ENCODE data around the gene USB1.
A peak's percentile ranks its signal among the peaks of the same experiment; 100 is the strongest.

DNA sequence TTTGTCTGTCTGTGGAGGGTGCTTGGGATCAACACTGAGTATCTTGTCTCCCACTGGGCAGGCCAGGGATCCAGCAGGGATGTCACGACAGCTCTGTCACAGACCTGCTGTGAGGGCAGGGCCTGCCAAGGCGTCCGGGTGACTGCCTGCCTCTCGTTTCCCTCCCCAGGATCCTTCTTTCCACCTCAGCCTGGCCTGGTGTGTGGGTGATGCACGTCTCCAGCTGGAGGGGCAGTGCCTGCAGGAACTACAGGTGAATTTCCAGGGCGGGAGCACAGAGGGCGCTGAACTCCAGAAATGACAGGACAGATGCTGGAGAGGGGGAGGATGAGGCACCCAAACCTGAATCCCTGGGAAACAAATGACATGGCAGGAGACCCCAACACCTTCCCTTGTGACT, 17.6 kb downstream of the USB1 start:
- TF ChIP-seq RAD21 (IDR thresholded peaks at IDR 0.05; ENCODE audit: low read depth): peak; percentile 21; the same call in 1 of the 2 replicates
- TF ChIP-seq, protein P1, sequence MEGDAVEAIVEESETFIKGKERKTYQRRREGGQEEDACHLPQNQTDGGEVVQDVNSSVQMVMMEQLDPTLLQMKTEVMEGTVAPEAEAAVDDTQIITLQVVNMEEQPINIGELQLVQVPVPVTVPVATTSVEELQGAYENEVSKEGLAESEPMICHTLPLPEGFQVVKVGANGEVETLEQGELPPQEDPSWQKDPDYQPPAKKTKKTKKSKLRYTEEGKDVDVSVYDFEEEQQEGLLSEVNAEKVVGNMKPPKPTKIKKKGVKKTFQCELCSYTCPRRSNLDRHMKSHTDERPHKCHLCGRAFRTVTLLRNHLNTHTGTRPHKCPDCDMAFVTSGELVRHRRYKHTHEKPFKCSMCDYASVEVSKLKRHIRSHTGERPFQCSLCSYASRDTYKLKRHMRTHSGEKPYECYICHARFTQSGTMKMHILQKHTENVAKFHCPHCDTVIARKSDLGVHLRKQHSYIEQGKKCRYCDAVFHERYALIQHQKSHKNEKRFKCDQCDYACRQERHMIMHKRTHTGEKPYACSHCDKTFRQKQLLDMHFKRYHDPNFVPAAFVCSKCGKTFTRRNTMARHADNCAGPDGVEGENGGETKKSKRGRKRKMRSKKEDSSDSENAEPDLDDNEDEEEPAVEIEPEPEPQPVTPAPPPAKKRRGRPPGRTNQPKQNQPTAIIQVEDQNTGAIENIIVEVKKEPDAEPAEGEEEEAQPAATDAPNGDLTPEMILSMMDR (IDR thresholded peaks at IDR 0.05 in 2 of 3, conservative IDR thresholded peaks at IDR 0.05 in 1 of 3; ENCODE audit: borderline replicate concordance in 1 of 3, insufficient read depth in 1 of 3, low read depth in 2 of 3, low read length in 2 of 3): peak in 2 of 3 experiments; percentile 21 to 26; a peak in 3 of 6 replicates
- TF ChIP-seq FOSL1 (IDR thresholded peaks at IDR 0.05; ENCODE audit: low read depth): no peak
- TF ChIP-seq EZH2phosphoT487 (IDR thresholded peaks at IDR 0.05; ENCODE audit: borderline replicate concordance): no peak
- TF ChIP-seq SIN3A (IDR thresholded peaks at IDR 0.05; ENCODE audit: low read depth): no peak
- TF ChIP-seq CBX3 (IDR thresholded peaks at IDR 0.05; ENCODE audit: low read depth): no peak
- TF ChIP-seq EZH2 (IDR thresholded peaks at IDR 0.05): no peak
- TF ChIP-seq ZNF274 (IDR thresholded peaks at IDR 0.05; ENCODE audit: low read depth, low read length): no peak

Measured in HCT116 (cell line).